Measurements from ENCODE around the gene CRYBG1. TPM values are rescaled to one million over a fixed set of nuclear protein-coding genes. Genes with fewer than 3 reads are reported as not detected.
A peak's percentile ranks its signal among the peaks of the same experiment; 100 is the strongest.

The CRYBG1 gene
- total RNA-seq, 4 donors from 2014 or later, result 54.5 to 66.4 (median 59.8) TPM

DNA sequence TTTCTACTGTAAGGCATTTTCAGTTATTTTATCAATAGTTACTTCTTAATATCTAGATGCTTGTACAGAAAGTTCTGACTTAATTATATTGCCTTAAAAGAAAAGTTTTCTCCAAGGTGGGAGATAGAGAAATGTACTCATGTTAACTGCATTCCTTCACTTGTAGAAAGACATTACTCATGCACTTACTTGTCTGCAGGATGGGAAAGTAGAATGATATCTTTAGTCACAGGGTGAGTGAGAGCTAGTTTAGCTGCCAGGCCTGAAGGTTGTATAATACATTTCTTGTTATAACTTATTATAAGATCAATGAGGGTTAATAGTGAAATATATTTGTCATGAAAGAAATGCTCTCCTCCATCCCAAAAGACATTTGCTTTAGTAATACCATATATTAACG, 92.1 kb downstream of the CRYBG1 start:
- no peaks in the 10 kb centered on the region for H3K36me3 ChIP-seq
- no peak for TF ChIP-seq CTCF (IDR thresholded peaks at IDR 0.05)
- no peak for TF ChIP-seq POLR2A (IDR thresholded peaks at IDR 0.05)
- H3K9me3 ChIP-seq, result no peaks in the 10 kb centered on the region
- DNase-seq, result no peak
- H3K27ac ChIP-seq, result no peak overlapping the region
- H3K4me1 ChIP-seq, result peaks cover 0 to 4% (median 2%) of the 10 kb centered on the region in 4 donors
- no peak overlapping the region for H3K4me3 ChIP-seq
- no peaks in the 10 kb centered on the region for H3K27me3 ChIP-seq

GRCh38 chr6:106453756-106454367, 93.3 kb downstream of the CRYBG1 start:
- no peaks in the 10 kb centered on the region for H3K36me3 ChIP-seq
- no peak for DNase-seq
- H3K27me3 ChIP-seq, result no peaks in the 10 kb centered on the region
- peaks cover 0 to 4% (median 0%) of the 10 kb centered on the region in 4 donors for H3K4me1 ChIP-seq
- H3K27ac ChIP-seq, result no peak overlapping the region
- H3K4me3 ChIP-seq, result no peak overlapping the region
- H3K9me3 ChIP-seq, result no peaks in the 10 kb centered on the region
- TF ChIP-seq POLR2A (IDR thresholded peaks at IDR 0.05), result no peak
- no peak for TF ChIP-seq CTCF (IDR thresholded peaks at IDR 0.05)

DNA sequence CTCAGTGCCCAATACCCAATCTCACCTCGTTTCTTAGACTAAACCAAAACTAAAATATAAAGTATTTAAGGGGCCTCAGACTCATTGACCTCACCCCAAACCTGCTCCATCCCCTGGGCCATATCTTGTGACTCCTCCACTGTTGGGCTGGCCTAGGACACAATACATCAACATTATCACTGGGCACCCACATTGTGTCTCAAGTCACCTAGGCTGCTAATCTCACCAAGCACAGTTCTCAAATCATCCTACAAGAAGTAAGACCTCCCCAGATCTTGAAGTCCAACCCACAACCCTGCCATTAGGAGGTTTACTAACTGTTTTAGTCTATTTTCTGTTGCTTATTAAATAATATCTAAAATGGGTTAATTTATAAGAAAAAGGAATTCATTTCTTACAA, 96.2 kb downstream of the CRYBG1 start:
- peaks cover 0 to 9% (median 0%) of the 10 kb centered on the region in 4 donors for H3K4me1 ChIP-seq
- no peak for TF ChIP-seq POLR2A (IDR thresholded peaks at IDR 0.05)
- TF ChIP-seq CTCF (IDR thresholded peaks at IDR 0.05), result no peak
- H3K27me3 ChIP-seq, result no peaks in the 10 kb centered on the region
- no peaks in the 10 kb centered on the region for H3K9me3 ChIP-seq
- no peak overlapping the region for H3K4me3 ChIP-seq
- H3K27ac ChIP-seq, result no peak overlapping the region
- no peaks in the 10 kb centered on the region for H3K36me3 ChIP-seq
- DNase-seq, result no peak

GRCh38 chr6:106458021-106458986, 97.8 kb downstream of the CRYBG1 start:
- DNase-seq, result no peak
- Histone ChIP-seq H3K4me1 (peaks cover 0 to 9% (median 0%) of the 10 kb centered on the region in 4 donors), H3K27ac (peak overlapping the region in 3 of 4 donors; percentile 44 to 80 (median 70)), H3K36me3 (no peaks in the 10 kb centered on the region), H3K27me3 (no peaks in the 10 kb centered on the region), H3K4me3 (peak overlapping the region in 1 of 4 donors; percentile 19), H3K9me3 (no peaks in the 10 kb centered on the region)
- no peak for TF ChIP-seq POLR2A (IDR thresholded peaks at IDR 0.05)
- TF ChIP-seq CTCF (IDR thresholded peaks at IDR 0.05), result no peak

GRCh38 chr6:106460481-106460880, 100.0 kb downstream of the CRYBG1 start:
- Histone ChIP-seq H3K4me3 (no peak overlapping the region), H3K9me3 (no peaks in the 10 kb centered on the region), H3K27me3 (no peaks in the 10 kb centered on the region), H3K4me1 (peaks cover 0 to 9% (median 0%) of the 10 kb centered on the region in 4 donors), H3K36me3 (no peaks in the 10 kb centered on the region), H3K27ac (no peak overlapping the region)
- TF ChIP-seq CTCF (IDR thresholded peaks at IDR 0.05) (no peak), POLR2A (IDR thresholded peaks at IDR 0.05) (no peak)
- DNase-seq, result no peak
